Activated gamma-delta T cell treated with Interleukin-2 at 50 U/mL for 16 hours (primary cell): ENCODE results near the gene DDX17.
A peak's percentile ranks its signal among the peaks of the same experiment; 100 is the strongest.

ENCODE experiments used
- DNase-seq: peaks from one replicate; pipeline ENCODE4 v3.0.0-alpha.2; 2020

Gene DDX17

GRCh38 chr22:38506118-38506962, at the start of gene DDX17:
Gene DDX17, minus strand, starts transcription at chr22:38506311.
- DNase-seq, result peak; percentile 93

- no peak for DNase-seq
Measured at GRCh38 chr22:38554281-38554680, 48.2 kb upstream of the DDX17 start.

GRCh38 chr22:38549101-38549894, 43.2 kb upstream of the DDX17 start:
- DNase-seq, result no peak

- DNase-seq, result no peak
Measured at GRCh38 chr22:38540701-38541100, 34.6 kb upstream of the DDX17 start.

- no peak for DNase-seq
Measured at GRCh38 chr22:38531251-38531938, 25.3 kb upstream of the DDX17 start.

GRCh38 chr22:38524429-38524828, 18.3 kb upstream of the DDX17 start:
- no peak for DNase-seq

GRCh38 chr22:38523479-38523878, 17.4 kb upstream of the DDX17 start:
- no peak for DNase-seq

GRCh38 chr22:38523029-38523428, 16.9 kb upstream of the DDX17 start:
- no peak for DNase-seq

GRCh38 chr22:38519453-38520250, 13.5 kb upstream of the DDX17 start:
- DNase-seq, result no peak

- DNase-seq, result no peak
Measured at GRCh38 chr22:38518620-38519019, 12.5 kb upstream of the DDX17 start.

GRCh38 chr22:38513063-38513462, 7.0 kb upstream of the DDX17 start:
- peak; percentile 57 for DNase-seq

- no peak for DNase-seq
Measured at GRCh38 chr22:38510416-38510970, 4.4 kb upstream of the DDX17 start.

GRCh38 chr22:38505541-38506117, 482 bp downstream of the DDX17 start:
- peak; percentile 56 for DNase-seq

- peak; percentile 44 for DNase-seq
Measured at GRCh38 chr22:38504731-38505540, 1.2 kb downstream of the DDX17 start.

- DNase-seq, result no peak
Measured at GRCh38 chr22:38503021-38503420, 3.1 kb downstream of the DDX17 start.

- DNase-seq, result no peak
Measured at GRCh38 chr22:38501797-38502672, 4.1 kb downstream of the DDX17 start.

GRCh38 chr22:38497869-38498268, 8.2 kb downstream of the DDX17 start:
- DNase-seq, result no peak

GRCh38 chr22:38494939-38495338, 11.2 kb downstream of the DDX17 start:
- no peak for DNase-seq

- no peak for DNase-seq
Measured at GRCh38 chr22:38494498-38494897, 11.6 kb downstream of the DDX17 start.
